Gastrocnemius medialis (tissue), 4 donors: ENCODE measurements around the gene NIPBL.

Experiments used
- CTCF ChIP-seq, 5 experiments: fragments of 450-650 bp in 3 of 5; fragments of 200-600 bp in 2 of 5; sonication (generic) in 2 of 5; IDR thresholded peaks in 4 of 5; conservative IDR thresholded peaks in 1 of 5; 1 replicate in 4 of 5; 2 replicates in 1 of 5; pipeline ENCODE4 v1.5.1; 2016 to 2019; ENCODE audit warnings: antibody characterized with exemption in 5 of 5, mild to moderate bottlenecking in 3 of 5, moderate library complexity in 3 of 5
- POLR2A ChIP-seq, 2 donors: fragments of 450-650 bp; IDR thresholded peaks; one replicate each; pipeline ENCODE4 v1.6.1; 2017; ENCODE audit warnings: antibody characterized with exemption in 2 of 2, mild to moderate bottlenecking in 2 of 2, moderate library complexity in 2 of 2

- TF ChIP-seq CTCF (IDR thresholded peaks at IDR 0.05 in 4 of 5, conservative IDR thresholded peaks at IDR 0.05 in 1 of 5), result no peak
- no peak for TF ChIP-seq POLR2A (IDR thresholded peaks at IDR 0.05)
These were observed 211.4 kb downstream of the NIPBL start for GRCh38 chr5:37088009-37088408.
